NCI-H1417 (cell line): ENCODE data around the gene CD72.
"Not testable (repeated sequence)": the region's sequence is repeated elsewhere in the genome, so short reads cannot be mapped to it uniquely, and the experiment has no call there.

Source experiments
- DNase-seq, 3 experiments: peaks; one replicate each; lab custom pipeline; 2025; lab: John Stamatoyannopoulos, UW

Gene CD72

DNA sequence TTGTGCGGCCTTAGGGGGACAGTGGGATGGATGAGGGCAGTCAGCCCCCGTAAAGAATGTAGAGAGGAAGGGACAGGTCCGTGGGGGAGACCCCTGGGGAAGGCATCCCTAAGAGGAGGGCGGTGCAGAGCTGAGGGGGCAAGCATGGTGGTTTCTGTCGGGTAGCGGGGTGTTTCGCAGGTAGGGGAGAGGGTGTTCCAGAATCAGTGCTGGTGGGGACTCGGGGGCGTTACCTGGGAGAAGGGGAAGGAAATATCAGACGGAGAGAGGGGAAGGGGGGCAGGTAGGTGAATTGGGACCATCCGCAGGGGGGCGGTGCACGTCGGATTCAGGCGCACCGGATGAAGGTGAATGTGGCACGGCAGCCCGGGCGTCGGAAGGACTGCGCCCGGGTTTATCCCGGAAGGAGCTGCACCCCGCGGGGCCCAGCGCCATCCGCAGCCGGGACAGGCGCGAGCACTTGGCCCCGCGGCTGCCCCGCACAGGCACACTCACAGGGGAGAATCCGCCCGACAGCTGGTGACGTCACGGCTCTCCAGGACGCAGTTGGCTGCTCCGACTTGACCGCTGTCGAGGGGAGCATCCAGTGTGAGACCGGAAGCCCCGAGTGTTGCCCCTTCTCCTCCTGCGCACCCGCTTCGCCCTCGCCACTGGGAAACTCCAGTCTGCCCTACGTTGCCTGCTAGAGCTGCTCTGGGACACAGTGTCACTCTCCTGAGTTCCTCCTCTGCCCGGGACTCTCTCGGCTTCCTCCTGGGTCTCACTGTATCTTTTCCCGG is 1.3 kb downstream of the CD72 start:
- peak in 1 of 3 experiments; percentile 4 for DNase-seq

DNA sequence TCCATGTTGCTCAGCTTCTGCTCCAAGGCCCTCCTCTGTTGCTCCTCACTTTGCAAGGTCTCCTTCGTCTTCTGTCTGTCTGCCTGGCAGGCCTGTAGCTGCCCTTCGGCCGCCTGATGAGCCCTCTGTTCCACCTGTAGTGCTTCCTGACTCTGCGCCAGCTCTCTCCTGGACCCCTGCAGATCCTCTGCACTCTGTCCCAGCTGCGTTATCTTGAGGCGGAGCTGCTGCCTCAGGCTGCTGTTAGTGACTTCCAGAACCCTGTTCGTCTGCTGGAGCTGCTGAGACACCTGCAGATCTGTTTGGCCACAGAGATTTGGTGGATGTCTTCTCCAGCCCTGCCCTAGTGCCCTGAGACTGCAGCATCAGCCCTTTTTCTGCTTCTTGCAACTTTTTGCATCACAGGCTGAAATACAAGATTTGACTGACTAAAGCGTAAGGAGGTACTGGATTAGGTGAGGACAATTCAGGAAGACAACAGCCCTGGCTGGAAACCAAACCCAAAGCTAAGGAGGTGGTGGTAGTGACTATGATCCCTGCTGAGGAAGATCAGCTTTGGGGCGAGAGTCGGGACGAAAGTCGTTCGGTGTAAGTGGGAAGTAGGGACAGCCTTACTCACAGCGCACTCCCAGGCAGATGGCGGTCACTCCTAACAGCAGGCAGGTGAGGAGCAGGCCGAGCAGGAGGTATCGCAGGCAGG is 2.1 kb downstream of the CD72 start:
- DNase-seq: peak in 1 of 3 experiments; percentile 28

DNA sequence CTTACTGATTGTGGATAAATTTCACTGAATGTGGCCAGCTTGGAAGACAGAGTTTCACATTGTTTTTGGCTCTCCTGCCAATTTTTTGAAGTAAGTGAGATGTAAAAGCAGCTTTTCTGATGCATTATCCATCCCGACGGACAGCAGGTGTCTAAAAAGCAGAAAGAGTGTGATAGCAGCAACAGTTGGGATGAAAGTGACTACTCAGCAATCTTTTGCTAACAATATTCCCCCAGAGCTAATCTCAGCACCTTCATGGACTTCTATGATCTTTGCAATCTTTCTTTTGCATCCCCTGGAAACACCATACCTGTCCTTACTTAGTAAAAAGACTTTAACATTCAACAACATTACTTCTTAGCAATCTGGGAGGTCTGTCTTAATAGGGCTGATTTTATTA is 5.4 kb downstream of the CD72 start:
- DNase-seq: no peak

DNA sequence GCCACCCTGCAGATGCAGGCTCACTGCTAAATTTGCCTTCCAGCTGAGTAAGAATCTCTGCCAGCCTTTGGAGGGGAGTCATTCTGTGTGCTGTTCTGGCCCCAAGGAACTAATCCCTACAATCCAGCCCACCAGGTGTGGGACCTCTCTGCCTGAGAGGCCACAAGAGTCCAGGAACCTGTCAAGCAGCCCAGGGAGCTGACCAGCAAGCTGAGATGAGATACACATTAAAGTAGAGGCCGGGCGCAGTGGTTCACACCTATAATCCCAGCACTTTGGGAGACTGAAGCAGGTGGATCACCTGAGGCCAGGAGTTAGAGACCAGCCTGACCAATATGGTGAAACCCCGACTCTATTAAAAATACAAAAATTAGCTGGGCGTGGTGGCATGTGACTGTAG is 6.1 kb downstream of the CD72 start:
- DNase-seq: not testable (repeated sequence)

DNA sequence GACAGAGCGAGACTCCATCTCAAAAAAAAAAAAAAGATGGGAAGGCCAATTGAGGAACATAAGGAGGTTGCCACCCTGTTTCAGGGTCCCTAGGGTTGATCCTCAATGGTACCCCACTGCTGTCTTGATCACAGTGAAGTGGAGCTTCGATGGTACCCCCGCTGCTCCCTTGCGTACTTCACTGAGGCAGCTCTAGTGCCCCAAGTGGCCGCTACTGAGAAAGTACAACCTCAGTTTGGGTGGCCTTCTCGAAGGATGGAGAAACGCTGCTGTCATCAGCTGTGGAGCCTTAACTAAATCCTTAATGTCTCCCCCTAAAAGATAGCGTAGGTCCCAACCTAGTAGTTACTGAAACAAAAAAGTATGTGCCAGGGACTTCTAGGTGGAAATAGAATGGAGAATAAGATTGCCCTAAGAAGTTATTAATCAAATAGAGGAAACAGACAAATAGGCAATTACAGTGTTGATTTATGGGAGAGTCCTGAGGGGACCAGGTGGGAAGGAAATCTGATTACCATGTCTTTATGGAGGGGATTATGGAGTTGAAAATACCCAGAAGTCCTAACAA is 6.9 kb downstream of the CD72 start:
- peak in 2 of 3 experiments; percentile 7 to 21 for DNase-seq

DNA sequence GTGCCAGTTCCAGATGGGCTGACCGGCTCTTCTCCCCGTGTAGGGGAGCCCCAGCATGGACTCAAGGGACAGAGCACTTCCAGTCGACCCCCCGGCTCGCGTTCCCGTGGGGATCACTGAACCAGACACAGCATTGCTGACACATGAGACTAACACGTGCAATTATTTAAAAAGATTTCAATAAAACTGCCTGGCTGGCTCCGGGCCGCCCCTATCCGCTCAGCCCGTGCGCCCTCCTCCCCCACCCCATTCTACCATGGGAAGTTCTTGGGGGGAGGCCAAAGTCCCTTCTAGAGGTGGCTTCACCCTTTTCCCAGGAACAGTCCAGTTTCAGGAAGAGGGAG is 8.4 kb downstream of the CD72 start:
- no peak for DNase-seq

DNA sequence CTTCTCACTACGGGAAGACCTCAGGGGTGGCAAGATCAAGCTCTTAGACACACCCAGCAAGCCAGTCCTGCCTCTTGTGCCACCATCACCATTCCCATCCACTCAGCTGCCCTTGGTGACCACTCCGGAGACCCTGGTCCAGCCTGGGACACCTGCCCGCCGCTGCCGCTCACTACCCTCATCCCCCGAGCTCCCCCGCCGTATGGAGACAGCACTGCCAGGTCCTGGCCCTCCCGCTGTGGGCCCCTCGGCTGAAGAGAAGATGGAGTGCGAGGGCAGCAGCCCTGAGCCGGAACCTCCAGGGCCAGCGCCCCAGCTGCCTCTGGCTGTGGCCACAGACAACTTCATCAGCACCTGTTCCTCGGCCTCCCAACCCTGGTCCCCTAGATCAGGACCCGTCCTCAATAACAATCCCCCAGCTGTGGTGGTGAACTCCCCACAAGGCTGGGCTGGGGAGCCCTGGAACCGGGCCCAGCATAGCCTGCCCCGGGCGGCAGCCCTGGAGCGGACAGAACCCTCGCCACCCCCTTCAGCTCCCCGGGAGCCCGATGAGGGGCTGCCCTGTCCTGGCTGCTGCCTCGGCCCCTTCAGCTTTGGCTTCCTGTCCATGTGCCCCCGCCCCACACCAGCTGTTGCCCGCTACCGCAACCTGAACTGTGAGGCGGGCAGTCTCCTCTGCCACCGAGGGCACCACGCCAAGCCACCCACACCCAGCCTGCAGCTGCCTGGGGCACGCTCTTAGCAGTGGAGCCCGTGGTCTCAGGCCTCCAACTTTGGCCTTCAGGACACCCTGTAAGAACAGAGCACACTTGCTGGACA is 9.0 kb downstream of the CD72 start:
- DNase-seq: no peak

DNA sequence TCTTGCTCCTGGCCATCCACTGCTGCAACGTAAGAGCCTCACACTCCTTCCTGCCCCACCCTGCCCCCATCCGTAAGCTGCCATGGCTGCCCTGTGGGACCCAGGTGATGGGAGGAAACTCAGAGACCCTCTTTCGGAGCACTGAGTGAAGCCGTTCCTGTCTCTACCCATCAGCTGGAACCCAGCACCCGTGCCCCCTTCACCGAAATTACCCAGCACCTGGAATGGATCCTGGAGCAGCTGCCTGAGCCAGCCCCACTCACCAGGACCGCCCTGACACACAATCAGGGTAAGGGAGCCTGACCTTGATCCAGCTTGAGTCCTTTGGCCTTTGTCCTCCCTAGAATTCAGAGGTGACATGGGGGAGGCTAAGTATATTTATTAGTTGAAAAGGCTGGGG is 10.0 kb downstream of the CD72 start:
- no peak for DNase-seq

DNA sequence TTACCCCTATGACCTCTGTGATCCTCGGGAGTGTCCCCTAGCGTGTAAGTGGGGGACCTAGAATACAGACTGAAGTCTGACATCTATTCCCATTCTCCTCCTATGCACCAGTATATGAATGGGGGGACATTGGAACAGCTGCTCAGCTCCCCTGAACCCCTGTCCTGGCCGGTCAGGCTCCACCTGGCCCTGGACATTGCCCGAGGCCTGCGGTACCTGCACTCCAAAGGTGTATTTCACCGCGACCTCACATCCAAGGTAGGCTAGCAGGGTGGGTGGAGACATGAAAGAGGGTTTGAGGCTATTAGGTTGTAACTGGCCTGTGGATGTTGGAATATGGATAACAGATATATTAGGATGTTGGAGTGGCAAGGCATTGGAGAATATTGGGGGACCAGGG is 11.5 kb downstream of the CD72 start:
- no peak for DNase-seq

DNA sequence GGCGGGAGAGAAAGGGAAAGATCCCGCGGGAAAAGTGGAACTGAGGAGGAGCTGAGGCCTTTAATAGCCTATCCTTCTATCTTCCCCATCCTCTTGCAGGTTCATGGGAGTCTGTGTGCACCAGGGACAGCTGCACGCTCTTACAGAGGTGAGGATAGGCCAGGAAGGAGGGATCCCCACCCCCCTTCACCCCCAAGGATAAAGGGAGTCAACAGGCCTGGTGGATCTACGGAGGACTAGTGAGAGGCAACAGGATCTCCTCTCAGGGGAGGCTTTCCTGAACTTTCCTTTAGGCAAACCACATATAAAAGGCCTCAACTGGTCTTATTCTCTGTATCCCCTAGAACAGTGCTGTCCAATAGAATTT is 12.1 kb downstream of the CD72 start:
- DNase-seq: peak in 2 of 3 experiments; percentile 18 to 56

DNA sequence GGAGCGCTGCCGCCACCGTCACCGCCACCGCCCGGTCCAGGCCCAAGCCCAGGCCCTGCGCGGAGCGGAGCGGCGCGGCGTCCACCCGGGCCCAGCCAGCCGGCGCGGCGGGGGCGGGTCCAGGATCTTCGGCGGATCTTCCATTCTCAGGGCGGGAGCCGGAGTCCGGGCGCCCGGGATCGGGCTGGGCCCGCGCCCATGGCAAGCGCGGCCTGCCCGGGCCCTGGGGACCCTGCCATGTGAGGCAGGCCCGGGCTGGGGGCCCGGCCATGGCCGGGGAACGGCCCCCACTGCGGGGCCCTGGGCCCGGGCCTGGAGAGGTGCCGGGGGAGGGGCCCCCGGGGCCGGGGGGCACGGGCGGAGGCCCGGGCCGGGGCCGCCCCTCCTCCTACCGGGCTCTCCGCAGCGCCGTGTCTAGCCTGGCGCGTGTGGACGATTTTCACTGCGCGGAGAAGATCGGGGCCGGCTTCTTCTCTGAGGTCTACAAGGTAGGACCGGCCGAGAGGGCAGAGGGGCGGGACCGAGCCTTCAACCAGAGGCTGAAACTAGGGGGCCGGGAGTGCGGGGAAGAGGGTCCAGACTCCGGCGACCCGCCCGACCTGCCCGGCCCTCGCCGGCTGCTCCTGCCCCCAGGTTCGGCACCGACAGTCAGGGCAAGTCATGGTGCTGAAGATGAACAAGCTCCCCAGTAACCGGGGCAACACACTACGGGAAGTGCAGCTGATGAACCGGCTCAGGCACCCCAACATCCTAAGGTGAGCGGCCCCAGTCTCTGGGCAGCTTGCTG is 12.7 kb downstream of the CD72 start:
- DNase-seq: peak in 2 of 3 experiments; percentile 28 to 56

DNA sequence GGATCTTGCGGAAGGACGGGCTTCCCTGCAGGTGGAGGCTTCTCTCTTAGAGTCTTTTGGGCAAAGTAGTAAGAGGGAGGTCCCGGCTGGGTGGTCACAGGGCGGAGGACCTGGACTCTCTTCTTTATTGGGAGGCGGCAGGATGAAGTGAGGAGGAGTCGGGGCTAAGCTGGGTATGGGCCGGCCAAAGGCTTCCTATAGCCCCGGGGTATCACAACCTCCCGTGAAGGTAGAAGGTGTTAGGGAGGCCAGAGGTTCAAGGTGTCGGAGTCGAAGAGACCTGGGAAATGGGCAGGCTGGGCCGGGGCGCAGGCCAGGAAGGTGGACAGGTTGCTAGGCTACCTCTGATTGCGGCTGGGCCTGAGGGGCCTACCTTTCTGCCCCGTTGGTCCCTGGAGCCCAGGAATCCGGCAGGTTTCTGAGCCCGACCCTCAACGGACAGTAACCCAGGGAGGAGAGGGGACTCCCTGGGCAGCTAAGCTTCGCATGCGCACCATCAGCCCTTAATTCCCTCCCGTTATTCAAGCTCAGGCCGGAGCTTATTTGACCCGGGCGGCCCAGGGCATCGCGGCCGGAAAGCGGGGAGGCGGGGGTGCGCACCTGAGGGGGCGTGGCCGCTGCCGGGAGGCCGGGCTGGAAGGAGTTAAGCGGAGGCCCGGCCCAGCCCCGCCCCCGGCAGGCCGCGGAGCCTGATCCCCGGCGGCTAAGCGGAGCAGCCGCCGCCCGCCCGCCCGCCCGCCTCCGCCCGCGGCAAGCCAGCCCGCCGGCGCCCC is 13.4 kb downstream of the CD72 start, which contains the start of gene TESK1:
Gene TESK1 (plus strand): TSS at position 685 of the 773 bp plus-strand sequence. CDS start 358 bp downstream, outside the sequence.
- peak; percentile 71 to 82 (median 79) for DNase-seq

DNA sequence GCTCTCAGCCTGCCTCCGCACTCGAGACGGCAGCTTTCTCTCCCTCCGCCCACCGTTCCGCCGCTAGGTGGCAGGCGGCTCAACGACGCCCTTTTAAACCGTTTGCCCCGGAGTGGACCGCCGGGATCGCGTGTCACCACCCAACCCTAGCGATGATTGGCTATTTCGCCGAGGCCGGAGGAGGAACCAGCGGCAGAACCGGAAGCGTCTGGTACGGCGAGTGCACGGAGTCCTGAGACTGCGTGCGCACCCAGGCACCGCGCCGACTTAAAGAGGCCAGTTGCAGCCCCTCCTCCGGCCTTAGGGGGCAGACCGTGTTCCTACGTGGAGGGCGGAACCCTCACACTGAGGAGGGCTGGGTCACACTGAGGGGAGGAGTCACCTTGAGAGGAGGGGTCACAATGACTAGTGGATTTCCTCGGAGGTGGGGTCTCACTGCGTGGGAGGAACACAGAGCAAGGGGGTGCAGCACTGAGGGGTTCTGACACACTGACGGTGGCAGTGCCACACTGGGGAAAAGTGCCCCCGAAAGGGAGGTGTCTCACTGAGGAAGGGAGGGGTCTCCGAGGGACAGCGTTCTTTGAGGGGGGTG is 14.1 kb downstream of the CD72 start:
- peak; percentile 95 to 99 (median 97) for DNase-seq

DNA sequence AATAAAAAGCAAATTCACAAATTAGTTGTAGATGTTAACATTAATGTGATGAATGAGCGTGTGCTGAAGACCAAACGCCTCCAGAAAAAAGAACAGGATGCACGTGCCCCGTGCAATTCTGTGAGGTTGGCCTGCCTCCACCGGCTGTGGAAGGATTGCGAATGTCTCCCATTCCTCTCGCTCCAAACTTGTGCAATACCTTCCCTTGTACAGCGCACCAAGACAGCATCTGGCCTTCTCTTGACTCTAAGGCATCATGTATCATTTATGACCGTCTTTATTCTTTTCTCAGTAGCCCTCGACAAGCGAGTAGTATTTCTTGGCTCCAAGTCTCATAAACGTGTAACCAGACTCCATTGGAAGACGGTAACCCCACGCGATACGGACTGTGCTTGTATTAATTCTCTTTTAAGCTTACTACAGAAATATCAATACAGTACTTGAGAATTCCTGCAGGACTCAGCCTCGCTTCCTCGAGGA is 14.7 kb downstream of the CD72 start:
- DNase-seq: peak in 1 of 3 experiments; percentile 43

DNA sequence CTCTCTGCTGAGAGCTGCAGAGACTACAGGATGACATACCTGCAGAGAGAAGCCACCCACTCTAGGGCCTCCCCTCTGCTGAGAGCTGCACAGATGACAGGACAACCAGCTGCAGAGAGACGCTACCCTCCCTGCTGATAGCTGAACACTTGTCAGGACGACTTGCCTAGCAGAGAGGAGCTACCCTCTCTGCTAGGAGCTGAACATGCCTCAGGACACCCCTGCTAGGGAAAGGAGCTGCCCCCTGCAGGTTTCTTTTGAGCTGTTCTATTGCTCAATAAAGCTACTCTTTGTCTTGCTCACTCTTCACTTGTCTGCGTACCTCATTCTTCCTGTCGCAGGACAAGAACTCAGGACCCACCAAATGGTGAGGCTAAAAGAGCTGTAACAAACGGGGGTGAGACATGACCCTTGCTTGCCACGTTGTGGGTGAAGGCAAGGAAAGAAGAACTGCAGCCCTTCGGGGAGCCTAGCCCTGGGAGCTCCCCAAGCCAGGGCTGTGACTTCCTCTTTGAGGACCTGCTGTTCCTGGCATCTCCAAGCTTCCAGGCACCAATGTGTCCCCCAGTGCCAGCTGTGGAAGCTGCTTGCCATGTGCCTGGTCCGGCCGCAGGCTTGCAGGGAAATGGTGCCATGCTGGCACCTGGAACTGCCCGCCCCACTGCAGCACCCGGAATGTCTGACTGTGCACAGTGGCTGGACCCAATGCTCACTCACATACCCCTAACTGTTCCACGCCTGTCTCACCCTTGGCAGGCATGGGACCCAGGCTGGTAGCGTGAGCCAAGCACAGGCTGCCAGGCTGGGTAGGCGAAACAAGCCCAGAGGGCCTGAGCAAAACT is 18.2 kb downstream of the CD72 start:
- DNase-seq: no peak

DNA sequence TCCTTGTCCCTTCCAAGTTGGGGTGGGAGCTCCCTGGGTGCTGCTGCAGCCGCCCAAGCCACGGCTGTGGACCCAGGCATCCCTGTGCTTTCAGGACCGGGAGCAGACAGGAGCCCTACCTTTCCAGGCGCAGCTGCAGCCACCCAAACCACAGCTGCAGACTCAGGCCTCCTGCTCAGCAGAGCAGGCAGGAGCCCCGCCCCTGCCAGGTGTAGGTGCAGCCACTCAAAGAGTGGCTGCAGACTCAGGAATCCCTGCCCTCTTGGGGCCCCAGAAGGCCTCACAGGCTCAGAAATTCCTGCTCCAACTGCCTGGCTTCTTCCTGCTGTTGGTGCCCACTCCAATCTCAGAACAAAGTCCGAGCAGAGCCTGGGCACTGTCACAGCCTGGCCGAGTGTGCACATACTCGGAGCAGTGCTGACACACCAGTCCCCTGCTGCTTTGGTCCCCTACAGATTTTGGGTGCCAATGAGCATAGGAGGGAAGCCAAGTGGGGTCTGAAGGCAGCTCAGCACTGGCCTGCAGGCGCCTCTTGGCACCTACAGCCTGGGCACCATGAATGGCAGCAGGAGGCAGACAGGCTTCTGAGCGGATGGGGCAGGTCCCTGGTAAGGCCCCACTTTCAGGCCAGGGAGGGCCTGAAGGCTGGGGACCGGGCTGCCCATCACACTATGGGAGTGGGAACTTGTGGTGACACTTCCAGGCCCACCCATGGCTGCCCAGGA is 19.2 kb downstream of the CD72 start:
- DNase-seq: no peak

DNA sequence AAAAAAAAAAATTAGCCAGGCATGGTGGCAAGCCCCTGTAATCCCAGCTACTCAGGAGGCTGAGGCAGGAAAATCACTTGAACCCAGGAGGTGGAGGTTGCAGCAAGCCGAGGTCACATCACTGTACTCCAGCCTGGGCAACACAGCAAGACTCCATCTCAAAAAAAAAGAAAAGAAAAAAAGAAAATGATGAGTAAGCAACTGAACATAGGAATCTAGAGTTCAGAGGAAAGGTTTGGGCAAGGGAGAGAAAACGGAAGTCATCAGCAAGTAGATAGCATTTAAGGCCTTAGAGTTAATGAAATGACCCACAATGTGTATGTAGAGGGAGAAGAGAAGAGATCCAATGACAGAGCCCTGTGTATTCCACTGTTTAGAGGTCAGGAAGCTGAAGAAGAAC is 21.3 kb downstream of the CD72 start:
- not testable (repeated sequence) for DNase-seq

DNA sequence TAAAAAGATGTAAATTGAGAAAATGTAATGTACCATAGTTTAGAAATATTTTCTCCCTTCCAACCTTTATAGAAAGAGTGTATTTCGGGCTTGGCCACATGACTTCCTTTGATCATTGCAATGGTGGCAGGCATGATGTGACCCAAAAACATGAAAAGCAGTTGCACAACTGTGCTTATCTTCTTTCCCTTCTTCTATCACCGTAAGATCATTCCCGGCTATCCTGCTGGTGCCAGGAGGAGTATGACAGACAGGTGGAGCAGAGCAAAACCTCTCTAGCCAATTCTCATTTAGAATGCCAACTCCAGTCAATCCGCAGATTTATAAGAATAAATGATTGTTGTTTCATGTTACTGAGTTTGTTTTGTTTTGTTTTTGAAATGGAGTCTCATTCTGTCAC is 23.7 kb downstream of the CD72 start:
- DNase-seq: no peak
